K562 (cell line): ENCODE measurements around the gene C17orf50. TPM values are rescaled to one million over a fixed set of nuclear protein-coding genes. Genes with fewer than 3 reads are reported as not detected.

Source experiments
- ATAC-seq: fragments of 200-7000 bp; cut with Tn5 transposase; 3 replicates; pipeline ENCODE4 v1.9.1; 2020; ENCODE audit warnings: moderate library complexity
- BruUV-seq: library from RNA; stranded (reverse); fragments of 400-500 nt; replicated peaks from 2 replicates; lab custom pipeline; 2021; lab: Mats Ljungman, UMichigan
- CTCF ChIA-PET: fragments of 300-600 bp; formaldehyde crosslinking; extraction: SDS; loops from one replicate; lab custom pipeline; 2021; ENCODE audit warnings: low intra/inter-chr PET ratio; lab: Yijun Ruan, JAX
- POLR2A ChIA-PET: fragments of 300-600, 350-650 bp; sonication (Branson Sonifier 250); formaldehyde crosslinking; extraction: SDS; loops from one replicate; lab custom pipeline; 2021; ENCODE audit warnings: antibody characterized with exemption, inconsistent platforms; lab: Yijun Ruan, JAX
- DNase-seq, 4 experiments: peaks; one replicate each; pipeline versions ENCODE4 v3.0.0 to v3.0.0-alpha.2; 2011 to 2018; ENCODE audit warnings: low spot score in 3 of 4, mixed read lengths in 3 of 4; ENCODE audit errors: extremely low read depth in 1 of 4
- FAIRE-seq: peaks from 2 replicates; lab custom pipeline; 2011; peaks lifted over from hg19 to GRCh38; lab: Jason Lieb, UNC
- H2AFZ ChIP-seq: 2 replicates; pipeline ENCODE4 v1.6.0; 2011; ENCODE audit warnings: low read depth, low read length, control low read depth, inconsistent platforms
- H3K27ac ChIP-seq: fragments of 200-600 bp; 3 replicates; pipeline ENCODE4 v1.8.0; 2011; ENCODE audit warnings: low read depth, mild to moderate bottlenecking, control low read depth, inconsistent platforms, low read length, moderate library complexity, mixed read lengths; ENCODE audit errors: extremely low read depth
- H3K27me3 ChIP-seq, 2 experiments: fragments of 300-600 bp in 1 of 2; 2 replicates in 1 of 2; 3 replicates in 1 of 2; pipeline versions ENCODE4 v1.6.0 to v1.8.0; 2011; ENCODE audit warnings: inconsistent platforms in 2 of 2, low read length in 2 of 2, mild to moderate bottlenecking in 1 of 2, mixed read lengths in 1 of 2, moderate library complexity in 1 of 2; ENCODE audit not compliant: control insufficient read depth in 2 of 2, insufficient read depth in 2 of 2
- H3K36me3 ChIP-seq: fragments of 300-600 bp; 3 replicates; pipeline ENCODE4 v1.8.0; 2011; ENCODE audit warnings: mild to moderate bottlenecking, low read length, inconsistent platforms; ENCODE audit not compliant: control insufficient read depth, insufficient read depth
- H3K4me1 ChIP-seq, 2 experiments: fragments of 200-600 bp in 1 of 2; replicated peaks in 1 of 2; 2 replicates in 1 of 2; 3 replicates in 1 of 2; pipeline versions ENCODE4 v1.5.1 to v1.8.0; 2011; ENCODE audit warnings: inconsistent platforms in 2 of 2, low read length in 2 of 2, mild to moderate bottlenecking in 1 of 2, mixed read lengths in 1 of 2, moderate library complexity in 1 of 2; ENCODE audit not compliant: control insufficient read depth in 2 of 2, insufficient read depth in 2 of 2
- H3K4me2 ChIP-seq: 2 replicates; pipeline ENCODE4 v1.6.1; 2011; ENCODE audit warnings: low read length, control low read depth, inconsistent platforms, mixed read lengths; ENCODE audit not compliant: insufficient read depth
- H3K4me3 ChIP-seq: fragments of 200-600 bp; sonication (generic), shearing (Covaris generic); 2 replicates; pipeline ENCODE4 v1.5.1; 2016; ENCODE audit warnings: control low read depth, inconsistent platforms
- H3K79me2 ChIP-seq: fragments of 200-600 bp; 3 replicates; pipeline ENCODE4 v1.8.0; 2011; ENCODE audit warnings: low read length, inconsistent platforms; ENCODE audit not compliant: control insufficient read depth, insufficient read depth
- H3K9ac ChIP-seq, 2 experiments: 2 replicates each; pipeline versions ENCODE4 v1.6.0 to v1.6.1; 2011; ENCODE audit warnings: low read depth in 2 of 2, low read length in 2 of 2, control low read depth in 1 of 2, inconsistent platforms in 1 of 2, mild to moderate bottlenecking in 1 of 2, mixed read lengths in 1 of 2; ENCODE audit not compliant: insufficient read depth in 1 of 2
- H3K9me1 ChIP-seq: one replicate; pipeline ENCODE4 v1.6.0; 2011; ENCODE audit warnings: inconsistent platforms, mild to moderate bottlenecking, low read length, moderate library complexity; ENCODE audit not compliant: control insufficient read depth, insufficient read depth
- H3K9me3 ChIP-seq: replicated peaks from 2 replicates; pipeline ENCODE4 v1.5.1; 2011; ENCODE audit warnings: low read depth, low read length, inconsistent platforms; ENCODE audit not compliant: control insufficient read depth, insufficient read depth
- H4K20me1 ChIP-seq: replicated peaks from 2 replicates; pipeline ENCODE4 v1.6.1; 2011; ENCODE audit warnings: low read length, inconsistent platforms, mixed read lengths; ENCODE audit not compliant: control insufficient read depth, insufficient read depth
- CEBPB ChIP-seq: fragments of 450-650 bp; IDR thresholded peaks from 2 replicates; pipeline ENCODE4 v1.6.1; 2016; ENCODE audit warnings: missing genetic modification characterization, missing compliant biosample characterization
- CEBPG ChIP-seq, 3 experiments: fragments of 200-800 bp in 1 of 3; sonication (Bioruptor generic) in 1 of 3; sonication (generic) in 1 of 3; formaldehyde crosslinking in 1 of 3; IDR thresholded peaks in 2 of 3; conservative IDR thresholded peaks in 1 of 3; 2 replicates each; pipeline versions ENCODE4 v1.6.1 to v1.8.0; 2016 to 2022; ENCODE audit warnings: missing compliant biosample characterization in 2 of 3, missing genetic modification characterization in 2 of 3, mild to moderate bottlenecking in 1 of 3, missing genetic modification reagents in 1 of 3
- CTCFL ChIP-seq: IDR thresholded peaks from 2 replicates; pipeline ENCODE4 v1.6.1; 2011; ENCODE audit warnings: borderline replicate concordance, low read depth, mild to moderate bottlenecking, moderate library complexity, low read length; ENCODE audit not compliant: insufficient read depth, poor library complexity, severe bottlenecking
- EP300 ChIP-seq: IDR thresholded peaks from 2 replicates; pipeline ENCODE4 v1.6.1; 2012; ENCODE audit warnings: low read length, improper control_type of control experiment
- ETS2 ChIP-seq: IDR thresholded peaks from 2 replicates; pipeline ENCODE4 v1.6.1; 2016; ENCODE audit warnings: borderline replicate concordance, missing genetic modification characterization, mild to moderate bottlenecking, moderate library complexity, missing compliant biosample characterization; ENCODE audit not compliant: poor library complexity, severe bottlenecking
- HDAC8 ChIP-seq: fragments of 450-650 bp; IDR thresholded peaks from 2 replicates; pipeline ENCODE4 v1.6.1; 2016; ENCODE audit warnings: mild to moderate bottlenecking, missing genetic modification characterization, moderate library complexity, missing compliant biosample characterization
- HOMEZ ChIP-seq: fragments of 250-450 bp; sonication (Bioruptor Pico); IDR thresholded peaks from 2 replicates; pipeline ENCODE4 v1.4.0; 2020; ENCODE audit warnings: mild to moderate bottlenecking, moderate library complexity
- NBN ChIP-seq: fragments of 450-650 bp; IDR thresholded peaks from 2 replicates; pipeline ENCODE4 v1.6.1; 2016; ENCODE audit warnings: low read depth, mild to moderate bottlenecking
- SP1 ChIP-seq: sonication (generic); formaldehyde crosslinking; IDR thresholded peaks from 2 replicates; pipeline ENCODE4 v1.8.1; 2022; ENCODE audit warnings: mild to moderate bottlenecking, missing genetic modification reagents
- STAT5B ChIP-seq: fragments of 250-450 bp; sonication (Bioruptor Pico); IDR thresholded peaks from 2 replicates; pipeline ENCODE4 v1.8.0; 2021; ENCODE audit warnings: mild to moderate bottlenecking, inconsistent platforms
- TAF1 ChIP-seq: IDR thresholded peaks from 2 replicates; pipeline ENCODE4 v1.6.1; 2011; ENCODE audit warnings: mild to moderate bottlenecking, low read length, moderate library complexity; ENCODE audit not compliant: insufficient read depth, control insufficient read depth, severe bottlenecking; ENCODE audit errors: extremely low read depth
- ZBTB17 ChIP-seq: fragments of 450-650 bp; formaldehyde crosslinking; IDR thresholded peaks from 2 replicates; pipeline ENCODE4 v1.4.0; 2020; ENCODE audit warnings: mild to moderate bottlenecking
- WGBS: fragments of 100-300 bp; shearing (Covaris generic); methylation state at CpG from one replicate; pipeline ENCODE4 v1.1.6; 2016; ENCODE audit warnings: low coverage, mixed read lengths; ENCODE audit not compliant: insufficient coverage; ENCODE audit errors: missing lambda C conversion rate; 5-methylcytosine and 5-hydroxymethylcytosine counted together
- in situ Hi-C: fragments of 300-500 bp; cut with MboI; formaldehyde crosslinking; loops from 4 replicates; pipeline ENCODE4 v1.15.0; 2018; ENCODE audit warnings: inconsistent platforms, mixed read lengths
- intact Hi-C: fragments of 100-400 bp; cut with micrococcal nuclease; formaldehyde crosslinking; loops from 2 replicates; pipeline ENCODE4 v1.14.2; 2022
- polyA plus RNA-seq, 8 experiments: library from polyadenylated mRNA; depleted of rRNA in 4 of 8; stranded (reverse) in 5 of 8; unstranded in 3 of 8; fragments of >200 nt; fragmentation: Nextera tagmentation in 2 of 8; fragmentation: Illumina TruSeq in 1 of 8; extraction: Ambion mirVana in 2 of 8; extraction: Trizol in 1 of 8; gene quantifications; 2 replicates each; pipeline versions ENCODE4 v1.2.1 to v1.2.3, GENCODE V29; 2011 to 2014; ENCODE audit warnings: inconsistent platforms in 1 of 8, missing spikeins in 1 of 8
- total RNA-seq, 7 experiments: library from RNA; depleted of rRNA in 6 of 7; stranded (reverse); fragments of >200 nt in 6 of 7; fragmentation: Illumina TruSeq in 2 of 7; extraction: Trizol in 2 of 7; gene quantifications; 2 replicates each; pipeline versions ENCODE4 v1.2.1 to v1.2.3, GENCODE V29; 2011 to 2021; ENCODE audit warnings: low replicate concordance in 1 of 7
- TF ChIP-seq, protein P1 (sequence below), 2 experiments: fragments of 450-650 bp in 1 of 2; sonication (generic) in 1 of 2; formaldehyde crosslinking in 1 of 2; IDR thresholded peaks in 1 of 2; conservative IDR thresholded peaks in 1 of 2; 2 replicates each; pipeline versions ENCODE4 v1.6.1 to v1.8.1; 2016 to 2023; ENCODE audit warnings: mild to moderate bottlenecking in 2 of 2, moderate library complexity in 2 of 2, inconsistent platforms in 1 of 2, missing genetic modification reagents in 1 of 2
- TF ChIP-seq, protein P2 (sequence below), 2 experiments: fragments of 450-650 bp; conservative IDR thresholded peaks; 2 replicates each; pipeline ENCODE4 v1.6.1; 2017; ENCODE audit warnings: mild to moderate bottlenecking in 2 of 2, moderate library complexity in 2 of 2

Gene C17orf50
- total and polyA plus RNA-seq, 9 of the 15 experiments (the other 6 are each of a cell fraction or from before 2014, with no cell fraction given), result not detected

DNA sequence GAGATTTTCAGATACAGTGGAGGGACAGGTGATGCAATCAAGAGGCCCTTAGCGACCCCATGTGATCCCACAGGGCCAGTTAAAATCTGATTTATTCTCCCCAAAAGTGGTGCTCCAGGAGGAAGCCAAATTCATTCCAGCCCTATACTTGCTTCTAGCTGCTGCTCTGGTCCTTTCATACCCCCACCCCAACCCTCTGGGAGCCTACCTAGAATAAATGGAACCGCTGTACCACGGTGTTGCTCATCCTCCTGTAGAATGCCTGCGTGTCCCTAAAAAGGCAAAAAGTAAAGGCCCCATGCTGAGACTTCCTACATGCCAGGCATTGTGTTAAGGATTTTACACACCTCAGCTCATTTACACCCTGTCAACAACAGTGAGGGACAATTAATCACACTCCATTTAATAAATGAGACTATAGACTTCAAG, 31.3 kb upstream of the C17orf50 start:
- Histone ChIP-seq H3K9ac (no peak overlapping the region), H3K27ac (no peak overlapping the region), H4K20me1 (no peaks in the 10 kb centered on the region; the same call in none of the 2 replicates), H3K79me2 (no peaks in the 10 kb centered on the region), H3K4me1 (peaks cover 3 to 12% of the 10 kb centered on the region in 2 experiments; a peak in 3 of 5 replicates), H3K9me3 (no peaks in the 10 kb centered on the region), H3K27me3 (peaks cover 7 to 24% of the 10 kb centered on the region in 2 experiments; a peak in 3 of 5 replicates), H2AFZ (no peak overlapping the region), H3K9me1 (no peaks in the 10 kb centered on the region), H3K36me3 (peaks cover 30% of the 10 kb centered on the region), H3K4me3 (no peak overlapping the region), H3K4me2 (no peak overlapping the region)
- BruUV-seq, result no TSS peak
- FAIRE-seq (no peak), DNase-seq (no peak), ATAC-seq (no peak)
- in situ Hi-C loops (loop anchor here (25.0 kb wide), 1 partner anchor 1292 kb away; no protein-coding TSS in a partner anchor), intact Hi-C loops (no loop called here)
- 56% methylated on average over 4 of the region's 4 CpGs for WGBS
- POLR2A ChIA-PET, result interaction anchor here (1.0 kb wide), 1 partner anchor 14 kb away, joined by 3 read pairs; no protein-coding TSS in a partner anchor
- CTCF ChIA-PET, result no interaction called here
- TF ChIP-seq CEBPG (CRISPR knock-in tag; IDR thresholded peaks at IDR 0.05) (no peak), CEBPG (tag; conservative IDR thresholded peaks at IDR 0.05 in 1 of 2, IDR thresholded peaks at IDR 0.05 in 1 of 2) (0 out of 4 replicates have a peak, but pooled peaks of 1 of the 2 experiments have one; percentile 14), SP1 (CRISPR knock-in tag) (no peak), HDAC8 (no peak), EP300 (no peak), CTCFL (no peak), CEBPB (tag) (peak; percentile 46), NBN (no peak), STAT5B (CRISPR knock-in tag) (no peak), TAF1 (no peak), HOMEZ (no peak), ZBTB17 (CRISPR knock-in tag) (no peak), ETS2 (tag) (no peak)
- TF ChIP-seq, protein P1, sequence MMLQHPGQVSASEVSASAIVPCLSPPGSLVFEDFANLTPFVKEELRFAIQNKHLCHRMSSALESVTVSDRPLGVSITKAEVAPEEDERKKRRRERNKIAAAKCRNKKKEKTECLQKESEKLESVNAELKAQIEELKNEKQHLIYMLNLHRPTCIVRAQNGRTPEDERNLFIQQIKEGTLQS (IDR thresholded peaks at IDR 0.05), result peak; percentile 52
- TF ChIP-seq, protein P1 (CRISPR knock-in tag; conservative IDR thresholded peaks at IDR 0.05), result no peak
- TF ChIP-seq, protein P2, sequence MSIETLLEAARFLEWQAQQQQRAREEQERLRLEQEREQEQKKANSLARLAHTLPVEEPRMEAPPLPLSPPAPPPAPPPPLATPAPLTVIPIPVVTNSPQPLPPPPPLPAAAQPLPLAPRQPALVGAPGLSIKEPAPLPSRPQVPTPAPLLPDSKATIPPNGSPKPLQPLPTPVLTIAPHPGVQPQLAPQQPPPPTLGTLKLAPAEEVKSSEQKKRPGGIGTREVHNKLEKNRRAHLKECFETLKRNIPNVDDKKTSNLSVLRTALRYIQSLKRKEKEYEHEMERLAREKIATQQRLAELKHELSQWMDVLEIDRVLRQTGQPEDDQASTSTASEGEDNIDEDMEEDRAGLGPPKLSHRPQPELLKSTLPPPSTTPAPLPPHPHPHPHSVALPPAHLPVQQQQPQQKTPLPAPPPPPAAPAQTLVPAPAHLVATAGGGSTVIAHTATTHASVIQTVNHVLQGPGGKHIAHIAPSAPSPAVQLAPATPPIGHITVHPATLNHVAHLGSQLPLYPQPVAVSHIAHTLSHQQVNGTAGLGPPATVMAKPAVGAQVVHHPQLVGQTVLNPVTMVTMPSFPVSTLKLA (conservative IDR thresholded peaks at IDR 0.05), result no peak
